Body of pancreas (tissue), 4 donors: Measurements from ENCODE around the gene AKAP6.

Source experiments
- POLR2A ChIP-seq, 3 donors: fragments of 450-650 bp; IDR thresholded peaks; one replicate each; pipeline ENCODE4 v1.6.1; 2016; ENCODE audit warnings: antibody characterized with exemption in 3 of 3, mild to moderate bottlenecking in 2 of 3
- TF ChIP-seq, protein P1 (sequence below), 7 experiments: fragments of 450-650 bp in 4 of 7; fragments of 200-600 bp in 3 of 7; sonication (generic) in 3 of 7; IDR thresholded peaks; one replicate each; pipeline ENCODE4 v1.5.1; 2016 to 2019; ENCODE audit warnings: antibody characterized with exemption in 7 of 7

DNA sequence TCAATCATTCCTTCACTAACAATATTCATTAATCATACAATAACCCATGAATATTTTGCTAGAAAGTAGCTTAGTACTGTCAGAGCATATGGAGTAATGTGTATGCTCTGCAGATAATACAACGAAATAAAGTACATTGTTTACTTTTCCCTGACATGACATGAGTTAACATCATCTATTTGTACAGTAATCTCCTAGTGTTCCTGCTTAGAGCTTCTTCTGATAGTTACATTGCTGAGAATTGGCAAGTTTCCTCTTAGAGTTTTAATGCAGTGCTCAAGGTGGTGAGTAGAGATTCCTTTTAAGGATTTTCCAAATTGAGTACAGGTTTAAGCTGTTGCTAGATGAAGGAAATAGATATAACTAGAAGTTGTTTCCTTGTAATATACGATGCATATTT is 445.1 kb downstream of the AKAP6 start:
- TF ChIP-seq POLR2A (IDR thresholded peaks at IDR 0.05), result no peak
- TF ChIP-seq, protein P1, sequence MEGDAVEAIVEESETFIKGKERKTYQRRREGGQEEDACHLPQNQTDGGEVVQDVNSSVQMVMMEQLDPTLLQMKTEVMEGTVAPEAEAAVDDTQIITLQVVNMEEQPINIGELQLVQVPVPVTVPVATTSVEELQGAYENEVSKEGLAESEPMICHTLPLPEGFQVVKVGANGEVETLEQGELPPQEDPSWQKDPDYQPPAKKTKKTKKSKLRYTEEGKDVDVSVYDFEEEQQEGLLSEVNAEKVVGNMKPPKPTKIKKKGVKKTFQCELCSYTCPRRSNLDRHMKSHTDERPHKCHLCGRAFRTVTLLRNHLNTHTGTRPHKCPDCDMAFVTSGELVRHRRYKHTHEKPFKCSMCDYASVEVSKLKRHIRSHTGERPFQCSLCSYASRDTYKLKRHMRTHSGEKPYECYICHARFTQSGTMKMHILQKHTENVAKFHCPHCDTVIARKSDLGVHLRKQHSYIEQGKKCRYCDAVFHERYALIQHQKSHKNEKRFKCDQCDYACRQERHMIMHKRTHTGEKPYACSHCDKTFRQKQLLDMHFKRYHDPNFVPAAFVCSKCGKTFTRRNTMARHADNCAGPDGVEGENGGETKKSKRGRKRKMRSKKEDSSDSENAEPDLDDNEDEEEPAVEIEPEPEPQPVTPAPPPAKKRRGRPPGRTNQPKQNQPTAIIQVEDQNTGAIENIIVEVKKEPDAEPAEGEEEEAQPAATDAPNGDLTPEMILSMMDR (IDR thresholded peaks at IDR 0.05), result no peak
